CD4-positive, alpha-beta T cell treated with Interferon alpha-2 for 1 hour (primary cell): ENCODE data around the gene INPP1.
"Not testable (repeated sequence)": the region's sequence is repeated elsewhere in the genome, so short reads cannot be mapped to it uniquely, and the experiment has no call there.

Experiments
- DNase-seq, 2 donors: peaks; one replicate each; pipeline ENCODE4 v3.0.0-alpha.2; 2020 to 2022

The INPP1 gene

DNA sequence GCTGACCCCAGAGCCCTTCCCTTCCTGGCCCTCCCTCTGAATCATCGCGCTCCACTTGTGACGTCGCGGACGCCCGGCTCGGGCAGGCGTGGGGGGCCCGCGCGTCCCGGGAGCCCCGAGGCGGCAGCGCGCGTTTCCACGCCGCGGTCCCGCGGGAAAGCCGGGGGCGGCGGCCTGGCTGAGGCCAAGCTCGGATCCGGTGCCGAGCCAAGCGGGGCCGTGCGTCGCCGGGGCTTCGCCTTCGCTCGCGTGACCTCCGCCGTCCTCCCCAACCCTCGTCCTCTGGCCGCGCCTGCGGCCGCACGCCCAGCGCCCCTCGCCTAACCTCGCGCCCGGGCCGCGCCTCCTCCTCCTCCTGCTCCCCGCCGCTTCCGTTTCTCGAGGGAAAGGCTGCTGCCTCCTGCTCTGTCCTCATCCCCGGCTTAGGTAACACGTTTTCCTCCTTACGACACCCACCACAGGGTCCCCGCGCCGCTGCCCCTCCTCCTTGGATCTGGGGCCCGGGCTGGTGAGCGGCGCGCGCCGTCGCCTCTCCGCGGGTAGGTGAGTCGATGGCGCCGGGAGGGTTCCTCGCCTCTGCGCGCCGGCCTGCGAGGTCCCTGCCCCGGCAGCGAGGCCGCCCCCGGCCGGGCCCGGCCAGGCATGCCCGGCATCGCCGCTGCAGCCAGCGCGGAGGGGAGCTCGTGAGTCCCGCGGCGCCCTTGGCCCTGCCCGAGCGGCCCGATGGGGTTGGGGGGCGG lies at the start of gene INPP1:
Gene INPP1, plus strand, starts transcription at position 54 of the 740 bp plus-strand sequence. CDS start 16,514 bp downstream, outside the sequence.
- peak; percentile 38 to 52 for DNase-seq

GRCh38 chr2:190297880-190298279 lies 45.5 kb upstream of the INPP1 start:
- DNase-seq, result not testable (repeated sequence)

DNA sequence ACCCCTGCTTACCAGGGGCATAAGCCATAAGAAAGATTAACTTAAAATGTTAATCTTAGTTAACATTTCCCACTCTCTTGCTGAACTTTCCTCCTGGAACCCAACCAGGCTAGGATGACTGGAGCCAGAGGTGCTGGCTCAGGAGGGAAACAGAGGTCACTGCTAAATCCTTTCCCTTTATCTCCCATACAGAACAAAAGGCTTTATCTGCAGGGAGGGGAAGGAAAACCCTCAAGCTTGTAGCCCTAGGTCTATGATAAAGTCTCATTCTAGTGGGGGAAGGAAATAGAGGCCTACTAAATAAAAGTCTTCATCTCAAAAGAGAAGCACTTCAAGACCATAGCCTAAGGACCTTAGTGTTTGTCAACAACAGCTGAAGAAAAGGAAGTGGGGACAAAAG lies 42.4 kb upstream of the INPP1 start:
- no peak for DNase-seq

DNA sequence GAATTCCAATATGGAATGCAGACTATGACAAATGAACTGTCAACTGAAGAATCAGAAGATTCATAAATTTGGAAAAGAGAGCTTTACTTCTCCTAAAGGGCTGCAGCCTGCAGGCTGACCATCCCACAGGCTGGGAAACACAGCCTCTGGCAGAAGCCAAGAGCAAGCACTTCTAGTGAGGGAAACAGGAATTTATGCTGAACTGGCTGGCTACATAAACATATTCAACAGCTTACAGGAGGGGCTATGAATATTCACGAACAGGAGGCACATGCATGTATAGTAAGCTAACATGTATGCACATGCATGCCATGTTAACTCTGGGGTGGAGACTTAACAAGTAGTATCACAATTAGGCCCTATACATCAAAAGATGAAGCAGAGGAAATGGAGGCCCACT lies 41.3 kb upstream of the INPP1 start:
- no peak for DNase-seq

DNA sequence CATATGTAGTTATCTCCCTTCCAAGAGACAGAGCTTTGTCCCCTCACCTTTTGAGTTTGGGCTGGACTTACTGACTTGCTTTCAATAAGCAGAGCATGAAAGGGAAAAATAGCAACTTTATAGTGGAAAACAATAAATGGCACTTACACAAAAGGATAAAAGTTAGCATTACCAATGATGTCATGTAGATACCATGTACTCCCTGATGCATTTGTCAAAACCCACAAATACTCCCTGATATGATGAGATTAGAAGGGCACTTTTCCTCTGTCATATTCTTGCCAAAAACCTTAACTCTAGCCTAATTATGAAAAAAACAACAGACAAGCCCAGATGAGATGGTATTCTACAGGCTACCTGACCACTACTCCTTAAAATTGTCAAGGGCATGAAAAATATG lies 39.7 kb upstream of the INPP1 start:
- DNase-seq, result no peak

- no peak for DNase-seq
These were observed 39.0 kb upstream of the INPP1 start for GRCh38 chr2:190304404-190304803.

GRCh38 chr2:190308031-190308430 lies 35.4 kb upstream of the INPP1 start:
- DNase-seq, result no peak

- no peak for DNase-seq
These were observed 31.3 kb upstream of the INPP1 start for GRCh38 chr2:190311893-190312634.

- not testable (repeated sequence) for DNase-seq
These were observed 30.8 kb upstream of the INPP1 start for GRCh38 chr2:190312635-190313025.

DNA sequence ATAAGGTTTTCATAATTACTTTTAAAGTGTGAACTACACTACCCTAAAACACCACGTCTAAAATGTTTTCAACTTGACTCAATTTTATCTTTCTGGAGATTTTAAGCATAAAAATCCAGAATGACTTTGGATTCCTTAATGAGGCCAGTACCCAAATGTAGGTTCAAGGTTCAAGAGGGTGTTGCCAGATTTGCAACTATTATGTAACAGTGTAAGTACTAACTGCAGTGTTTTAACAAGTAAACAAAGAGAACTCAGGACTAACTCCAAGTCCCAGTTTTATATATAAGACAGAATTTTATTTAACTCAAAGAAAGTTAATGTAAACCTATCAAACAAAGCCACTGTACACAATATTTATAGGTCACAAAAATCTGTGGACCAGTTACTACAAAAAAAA lies 29.5 kb upstream of the INPP1 start:
- DNase-seq, result no peak

DNA sequence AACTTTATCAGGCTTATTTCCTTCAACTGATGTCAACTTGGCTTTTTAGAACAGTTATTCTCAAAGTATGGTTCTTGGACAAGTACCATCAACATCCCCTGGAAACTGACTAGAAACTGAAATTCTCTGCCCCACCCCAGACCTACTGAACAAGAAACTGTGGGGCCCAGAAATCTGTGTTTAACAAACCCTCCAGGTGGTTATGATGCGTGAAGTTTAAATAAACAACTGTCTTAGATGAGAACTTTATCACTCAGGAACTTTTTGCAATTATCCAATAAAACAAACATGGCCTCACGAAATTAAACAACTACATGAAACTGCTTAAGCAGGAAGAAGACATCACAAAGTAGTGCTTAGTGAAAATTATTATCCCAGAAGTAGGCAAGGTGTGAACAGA lies 28.1 kb upstream of the INPP1 start:
- DNase-seq, result no peak

GRCh38 chr2:190318514-190318913 lies 24.9 kb upstream of the INPP1 start:
- no peak for DNase-seq

GRCh38 chr2:190318931-190319554 lies 24.3 kb upstream of the INPP1 start:
- DNase-seq, result no peak

GRCh38 chr2:190319555-190320498 lies 23.6 kb upstream of the INPP1 start, which contains the start of gene HIBCH:
Gene HIBCH, minus strand, starts transcription at chr2:190319826. Its CDS starts 76 bp downstream, at chr2:190319750.
- peak; percentile 80 to 86 for DNase-seq

DNA sequence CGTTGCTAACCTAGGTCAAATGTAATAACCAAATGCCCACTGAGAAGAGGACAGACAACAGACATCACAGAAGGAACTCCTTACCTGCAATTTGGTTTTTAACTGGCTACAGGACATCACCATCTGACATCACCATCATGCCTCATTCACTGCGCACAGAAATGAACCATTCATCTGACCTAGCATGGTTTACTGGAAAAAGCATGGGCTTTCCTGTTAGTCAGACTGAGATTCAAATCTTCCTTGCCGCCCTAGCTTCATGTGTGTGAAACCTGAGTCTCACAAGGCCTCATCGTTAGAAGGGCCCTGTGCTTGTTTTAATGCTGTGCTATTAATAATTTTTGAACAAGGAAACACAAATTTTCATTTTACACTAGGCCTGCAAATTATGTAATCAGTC lies 22.7 kb upstream of the INPP1 start:
- peak in 1 of 2 donors; percentile 64 for DNase-seq

DNA sequence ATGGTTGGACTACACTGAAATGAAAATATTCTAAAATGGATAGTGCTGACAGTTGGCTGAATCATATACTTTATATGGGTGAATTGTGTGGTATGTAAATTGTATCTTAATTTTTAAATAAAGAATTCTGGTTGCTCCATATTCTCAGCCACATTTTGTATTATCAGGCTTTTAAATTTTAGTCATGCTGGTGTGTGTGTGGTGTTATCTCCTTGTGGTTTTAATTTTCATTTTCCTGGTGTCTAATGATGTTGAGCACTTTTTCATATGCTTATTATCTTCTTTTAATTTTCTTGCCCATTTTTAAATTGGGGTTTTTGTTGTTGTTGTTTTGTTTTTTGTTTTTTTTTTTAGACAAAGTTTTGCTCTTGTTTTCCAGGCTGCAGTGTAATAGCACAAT lies 20.0 kb upstream of the INPP1 start:
- DNase-seq, result no peak

DNA sequence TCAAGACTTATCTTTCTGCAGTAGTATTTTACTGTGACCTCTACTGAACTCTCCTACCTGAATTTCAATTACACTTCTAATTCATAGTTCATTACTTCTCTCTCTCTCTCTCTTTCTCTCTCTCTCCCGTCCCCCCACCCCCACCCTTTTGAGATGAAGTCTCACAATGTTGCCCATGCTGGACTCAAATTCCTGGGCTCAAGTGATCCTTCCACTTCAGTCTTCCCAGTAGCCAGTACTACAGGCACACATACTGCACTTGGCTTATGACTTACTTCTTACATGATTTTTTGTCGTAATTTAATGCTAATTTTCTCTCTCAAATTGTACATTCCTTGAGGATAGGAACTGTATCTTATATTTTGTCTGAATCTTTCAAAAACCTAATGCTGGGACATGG lies 17.8 kb upstream of the INPP1 start:
- DNase-seq, result no peak

GRCh38 chr2:190327867-190328572 lies 15.4 kb upstream of the INPP1 start:
- DNase-seq, result no peak

DNA sequence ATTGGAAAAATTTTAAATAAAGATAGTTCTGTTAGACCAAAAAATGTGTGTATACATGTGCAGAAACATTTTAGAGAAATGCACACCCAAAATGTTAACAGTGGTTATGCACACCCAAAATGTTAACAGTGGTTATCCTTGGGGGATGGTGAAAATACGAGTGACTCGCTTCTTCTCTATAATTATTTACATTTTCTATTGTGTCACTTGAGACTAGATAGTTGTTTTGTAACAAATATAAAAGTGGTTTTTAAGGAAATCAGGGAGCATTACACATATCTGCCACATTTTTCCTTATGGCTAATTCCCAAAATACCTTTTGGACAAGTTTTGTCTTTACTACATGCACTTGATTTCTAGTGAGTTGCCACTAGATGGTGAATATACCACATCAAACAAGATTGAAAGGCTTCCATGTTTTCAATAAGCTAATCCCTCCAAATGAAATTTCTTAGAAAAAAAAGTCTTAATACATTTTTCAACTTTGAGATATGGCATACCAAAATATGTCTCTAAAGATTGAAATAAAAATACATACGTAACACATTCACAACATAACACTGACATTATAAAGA lies 14.7 kb upstream of the INPP1 start:
- DNase-seq, result no peak

DNA sequence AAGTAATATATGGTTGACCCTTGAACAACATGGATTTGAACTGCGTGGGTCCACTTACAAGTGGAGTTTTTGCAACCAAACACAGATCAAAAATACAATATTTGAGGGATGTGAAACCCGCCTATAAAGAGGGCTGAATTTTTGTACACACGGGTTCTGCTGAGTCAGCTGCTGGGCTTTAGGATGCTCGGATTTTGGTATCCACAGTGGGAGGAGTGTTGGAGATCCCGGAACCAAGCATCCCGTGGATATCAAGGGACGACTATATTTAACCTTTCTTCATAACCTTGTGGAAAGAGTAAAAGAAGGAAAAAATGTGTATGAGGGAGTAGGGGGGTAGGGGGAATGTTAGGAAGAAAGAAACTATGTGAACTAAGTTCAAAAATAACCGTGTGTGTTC lies 10.0 kb upstream of the INPP1 start:
- no peak for DNase-seq

DNA sequence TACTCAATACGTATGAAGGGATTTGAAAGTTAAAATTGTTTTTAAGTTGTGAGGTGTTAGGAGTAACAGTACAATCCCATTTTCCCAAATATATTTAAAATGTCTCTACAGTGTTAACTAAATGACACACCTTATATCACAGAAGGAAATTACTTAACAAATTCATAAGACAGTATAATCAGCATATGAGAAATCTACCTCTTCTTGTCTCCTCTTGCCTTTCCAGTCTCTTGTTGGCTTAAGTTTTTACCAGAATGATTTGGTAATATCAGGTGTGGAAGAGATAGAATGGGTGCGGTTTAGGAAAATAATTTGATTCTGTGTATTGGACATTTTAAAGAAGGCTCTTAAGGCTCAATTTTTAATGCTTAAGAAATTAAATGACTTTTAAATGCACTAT lies 9.5 kb upstream of the INPP1 start:
- DNase-seq, result no peak
